HG03469 (cell line): ENCODE results near the gene MRC2.

ENCODE experiments used
- ATAC-seq: cut with Tn5 transposase; IDR thresholded peaks from one replicate; pipeline ENCODE4 v1.9.1; 2021; ENCODE audit warnings: mild to moderate bottlenecking, moderate library complexity, moderate number of reproducible peaks; ENCODE audit not compliant: unreplicated experiment

The MRC2 gene

GRCh38 chr17:62631086-62631935 is 3.8 kb downstream of the MRC2 start:
- ATAC-seq = no peak

- ATAC-seq = no peak
These were observed 4.8 kb downstream of the MRC2 start for GRCh38 chr17:62631936-62632924.

- no peak for ATAC-seq
These were observed 10.3 kb downstream of the MRC2 start for GRCh38 chr17:62637809-62638208.

- no peak for ATAC-seq
These were observed 13.7 kb downstream of the MRC2 start for GRCh38 chr17:62641153-62641552.

- ATAC-seq = no peak
These were observed 14.5 kb downstream of the MRC2 start for GRCh38 chr17:62641951-62642350.

GRCh38 chr17:62643496-62643895 is 16.0 kb downstream of the MRC2 start:
- ATAC-seq = no peak

- ATAC-seq = no peak
These were observed 17.2 kb downstream of the MRC2 start for GRCh38 chr17:62644487-62645173.

GRCh38 chr17:62648251-62648955 is 20.9 kb downstream of the MRC2 start:
- no peak for ATAC-seq

- no peak for ATAC-seq
These were observed 21.5 kb downstream of the MRC2 start for GRCh38 chr17:62648956-62649294.

GRCh38 chr17:62649570-62649969 is 22.1 kb downstream of the MRC2 start:
- no peak for ATAC-seq

- ATAC-seq = no peak
These were observed 23.1 kb downstream of the MRC2 start for GRCh38 chr17:62650587-62650986.

GRCh38 chr17:62652251-62653001 is 25.0 kb downstream of the MRC2 start:
- ATAC-seq = no peak

GRCh38 chr17:62653002-62653825 is 25.7 kb downstream of the MRC2 start:
- peak; percentile 68 for ATAC-seq

- ATAC-seq = no peak
These were observed 26.6 kb downstream of the MRC2 start for GRCh38 chr17:62653826-62654761.

- ATAC-seq = no peak
These were observed 28.2 kb downstream of the MRC2 start for GRCh38 chr17:62655656-62656055.

GRCh38 chr17:62656446-62656845 is 29.0 kb downstream of the MRC2 start:
- no peak for ATAC-seq

GRCh38 chr17:62657145-62657665 is 29.7 kb downstream of the MRC2 start:
- no peak for ATAC-seq

- ATAC-seq = no peak
These were observed 30.2 kb downstream of the MRC2 start for GRCh38 chr17:62657690-62658089.
